ENCODE data around the gene SMG5. TPM values are rescaled to one million over a fixed set of nuclear protein-coding genes. Genes with fewer than 3 reads are reported as not detected.

SMG5 gene
- total RNA-seq, 2 experiments from 2014 or later, result 51.6 to 56.1 TPM

GRCh38 chr1:156225677-156226014 is 57.0 kb downstream of the SMG5 start:
- H3K27me3 ChIP-seq (ENCODE audit: control insufficient read depth in 1 of 2, insufficient read depth in 2 of 2, low read length in 2 of 2), result no peaks in the 10 kb centered on the region
- peaks cover 32% of the 10 kb centered on the region for H3K4me1 Mint-ChIP-seq (ENCODE audit: low read depth)
- CTCF ChIA-PET, result interaction anchor here (0.6 to 4.5 kb wide), 32 partner anchors 11 to 173 kb away, joined by 3 to 45 read pairs (median 5); partner anchors contain the start of genes BGLAP, LMNA, PMF1 and SLC25A44
- H3K9me3 Mint-ChIP-seq, result no peaks in the 10 kb centered on the region
- POLR2A ChIA-PET, result interaction anchor here (0.6 to 3.7 kb wide), 9 partner anchors 12 to 1840 kb away, joined by 3 to 45 read pairs (median 4); partner anchors contain the start of genes PMF1 and SLC25A44
- TF ChIP-seq CTCF (IDR thresholded peaks at IDR 0.05), result peak; percentile 3
- H3K9me3 ChIP-seq (ENCODE audit: control insufficient read depth in 1 of 2, insufficient read depth in 1 of 2, low read length in 2 of 2), result no peaks in the 10 kb centered on the region
- H3K4me3 Mint-ChIP-seq, result no peak overlapping the region
- H3K36me3 ChIP-seq (ENCODE audit: insufficient read depth, low read length), result peaks cover 55% of the 10 kb centered on the region
- H3K4me3 ChIP-seq (ENCODE audit: low read length), result no peak overlapping the region
- peaks cover 28% of the 10 kb centered on the region for H3K4me1 ChIP-seq (ENCODE audit: insufficient read depth, low read length)
- H3K36me3 Mint-ChIP-seq (ENCODE audit: low read depth), result peaks cover 66% of the 10 kb centered on the region
- peak overlapping the region; percentile 16 for H3K27ac Mint-ChIP-seq
- DNase-seq (no peak), ATAC-seq (ENCODE audit: poor library complexity) (no peak)
- no peak overlapping the region for H3K27ac ChIP-seq (ENCODE audit: low read depth in 1 of 2, low read length in 2 of 2)
- H3K27me3 Mint-ChIP-seq, result no peaks in the 10 kb centered on the region
- intact Hi-C loops (cut with DNase I, micrococcal nuclease), result loop anchor here (1.0 to 5.0 kb wide), 4 partner anchors 33 to 135 kb away; partner anchors contain the start of gene SLC25A44 (in 1 of the 2)

- H3K9me3 Mint-ChIP-seq, result no peaks in the 10 kb centered on the region
Observed at GRCh38 chr1:156221986-156222692, 60.5 kb downstream of the SMG5 start.

GRCh38 chr1:156220226-156220625 is 62.4 kb downstream of the SMG5 start:
- Mint-ChIP-seq H3K36me3 (ENCODE audit: low read depth) (peaks cover 62% of the 10 kb centered on the region), H3K4me1 (ENCODE audit: low read depth) (peaks cover 44% of the 10 kb centered on the region), H3K27me3 (no peaks in the 10 kb centered on the region), H3K4me3 (no peak overlapping the region), H3K9me3 (no peaks in the 10 kb centered on the region), H3K27ac (no peak overlapping the region)
- TF ChIP-seq CTCF (IDR thresholded peaks at IDR 0.05), result no peak
- intact Hi-C loops (cut with DNase I, micrococcal nuclease), result no loop called here
- ChIA-PET CTCF (no interaction called here), POLR2A (no interaction called here)
- no peak for DNase-seq
- no peaks in the 10 kb centered on the region for H3K9me3 ChIP-seq (ENCODE audit: control insufficient read depth in 1 of 2, insufficient read depth in 1 of 2, low read length in 2 of 2)
- H3K27me3 ChIP-seq (ENCODE audit: control insufficient read depth in 1 of 2, insufficient read depth in 2 of 2, low read length in 2 of 2), result no peaks in the 10 kb centered on the region
- peaks cover 36% of the 10 kb centered on the region for H3K36me3 ChIP-seq (ENCODE audit: insufficient read depth, low read length)
- H3K4me3 ChIP-seq (ENCODE audit: low read length), result no peak overlapping the region
- H3K4me1 ChIP-seq (ENCODE audit: insufficient read depth, low read length), result peaks cover 44% of the 10 kb centered on the region
- H3K27ac ChIP-seq (ENCODE audit: low read depth in 1 of 2, low read length in 2 of 2), result no peak overlapping the region
- ATAC-seq (ENCODE audit: poor library complexity), result no peak

More at GRCh38 chr1:156221986-156222692, 60.5 kb downstream of the SMG5 start:
- H3K4me1 Mint-ChIP-seq (ENCODE audit: low read depth), result peaks cover 50% of the 10 kb centered on the region
- ATAC-seq (ENCODE audit: poor library complexity) (no peak), DNase-seq (no peak)
- no peak for TF ChIP-seq CTCF (IDR thresholded peaks at IDR 0.05)
- H3K4me3 Mint-ChIP-seq, result no peak overlapping the region
- Histone ChIP-seq H3K9me3 (ENCODE audit: control insufficient read depth in 1 of 2, insufficient read depth in 1 of 2, low read length in 2 of 2) (no peaks in the 10 kb centered on the region), H3K36me3 (ENCODE audit: insufficient read depth, low read length) (peaks cover 44% of the 10 kb centered on the region), H3K4me1 (ENCODE audit: insufficient read depth, low read length) (peaks cover 45% of the 10 kb centered on the region), H3K27me3 (ENCODE audit: control insufficient read depth in 1 of 2, insufficient read depth in 2 of 2, low read length in 2 of 2) (no peaks in the 10 kb centered on the region), H3K4me3 (ENCODE audit: low read length) (no peak overlapping the region), H3K27ac (ENCODE audit: low read depth in 1 of 2, low read length in 2 of 2) (no peak overlapping the region)
- ChIA-PET CTCF (no interaction called here), POLR2A (interaction anchor here (1.1 kb wide), 1 partner anchor 10 kb away, joined by 4 read pairs; the partner anchor contains the start of gene PMF1)
- H3K36me3 Mint-ChIP-seq (ENCODE audit: low read depth), result peaks cover 72% of the 10 kb centered on the region
- no peaks in the 10 kb centered on the region for H3K27me3 Mint-ChIP-seq
- intact Hi-C loops (cut with DNase I, micrococcal nuclease), result no loop called here
- H3K27ac Mint-ChIP-seq, result no peak overlapping the region

Data from CD4-positive, alpha-beta T cell (primary cell).